Measurements from ENCODE around the gene KPNA3. TPM values are rescaled to one million over a fixed set of nuclear protein-coding genes. Genes with fewer than 3 reads are reported as not detected.

Gene KPNA3
- total RNA-seq, 1 donor from 2014 or later, result 56.3 TPM

- DNase-seq (ENCODE audit: low spot score, unreplicated experiment), result no peak
- Mint-ChIP-seq H3K4me3 (ENCODE audit: low read depth) (no peak overlapping the region), H3K27ac (no peak overlapping the region), H3K4me1 (ENCODE audit: low read depth) (peaks cover 1% of the 10 kb centered on the region), H3K36me3 (ENCODE audit: insufficient read depth) (peaks cover 4% of the 10 kb centered on the region), H3K9me3 (ENCODE audit: low read depth) (no peaks in the 10 kb centered on the region), H3K27me3 (no peaks in the 10 kb centered on the region)
- TF ChIP-seq CTCF (IDR thresholded peaks at IDR 0.05; ENCODE audit: unreplicated experiment), result no peak
Observed at GRCh38 chr13:49657241-49657641, 135.2 kb downstream of the KPNA3 start.

- Mint-ChIP-seq H3K9me3 (ENCODE audit: low read depth) (no peaks in the 10 kb centered on the region), H3K4me1 (ENCODE audit: low read depth) (peaks cover 1% of the 10 kb centered on the region), H3K27me3 (no peaks in the 10 kb centered on the region), H3K27ac (no peak overlapping the region), H3K4me3 (ENCODE audit: low read depth) (no peak overlapping the region), H3K36me3 (ENCODE audit: insufficient read depth) (peaks cover 4% of the 10 kb centered on the region)
- no peak for DNase-seq (ENCODE audit: low spot score, unreplicated experiment)
- no peak for TF ChIP-seq CTCF (IDR thresholded peaks at IDR 0.05; ENCODE audit: unreplicated experiment)
Observed at GRCh38 chr13:49655906-49656305, 136.6 kb downstream of the KPNA3 start.

DNA sequence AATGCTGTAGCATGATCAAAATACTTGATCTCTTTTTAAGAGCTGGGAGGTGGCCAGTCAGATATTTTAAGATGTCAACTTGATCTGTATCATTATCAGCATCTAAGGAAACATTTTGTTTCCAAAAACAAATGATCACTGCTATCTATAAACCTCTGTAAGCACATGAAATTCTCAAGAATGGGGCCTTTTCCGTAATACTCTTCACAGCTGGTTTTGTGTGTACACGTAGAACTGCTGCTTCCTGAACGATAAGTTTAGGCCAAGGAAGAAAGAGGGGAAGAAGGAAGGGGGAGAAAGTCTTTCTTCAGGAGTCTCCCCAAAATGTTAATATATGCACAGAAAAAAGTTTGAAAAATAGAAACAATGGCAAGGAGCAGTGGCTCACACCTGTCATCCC lies 138.5 kb downstream of the KPNA3 start:
- TF ChIP-seq CTCF (IDR thresholded peaks at IDR 0.05; ENCODE audit: unreplicated experiment), result no peak
- peaks cover 3% of the 10 kb centered on the region for H3K36me3 Mint-ChIP-seq (ENCODE audit: insufficient read depth)
- no peaks in the 10 kb centered on the region for H3K9me3 Mint-ChIP-seq (ENCODE audit: low read depth)
- no peak overlapping the region for H3K4me3 Mint-ChIP-seq (ENCODE audit: low read depth)
- DNase-seq (ENCODE audit: low spot score, unreplicated experiment), result no peak
- no peaks in the 10 kb centered on the region for H3K4me1 Mint-ChIP-seq (ENCODE audit: low read depth)
- no peak overlapping the region for H3K27ac Mint-ChIP-seq
- H3K27me3 Mint-ChIP-seq, result no peaks in the 10 kb centered on the region

- no peak overlapping the region for H3K4me3 Mint-ChIP-seq (ENCODE audit: low read depth)
Observed at GRCh38 chr13:49653478-49653877, 139.0 kb downstream of the KPNA3 start.

DNA sequence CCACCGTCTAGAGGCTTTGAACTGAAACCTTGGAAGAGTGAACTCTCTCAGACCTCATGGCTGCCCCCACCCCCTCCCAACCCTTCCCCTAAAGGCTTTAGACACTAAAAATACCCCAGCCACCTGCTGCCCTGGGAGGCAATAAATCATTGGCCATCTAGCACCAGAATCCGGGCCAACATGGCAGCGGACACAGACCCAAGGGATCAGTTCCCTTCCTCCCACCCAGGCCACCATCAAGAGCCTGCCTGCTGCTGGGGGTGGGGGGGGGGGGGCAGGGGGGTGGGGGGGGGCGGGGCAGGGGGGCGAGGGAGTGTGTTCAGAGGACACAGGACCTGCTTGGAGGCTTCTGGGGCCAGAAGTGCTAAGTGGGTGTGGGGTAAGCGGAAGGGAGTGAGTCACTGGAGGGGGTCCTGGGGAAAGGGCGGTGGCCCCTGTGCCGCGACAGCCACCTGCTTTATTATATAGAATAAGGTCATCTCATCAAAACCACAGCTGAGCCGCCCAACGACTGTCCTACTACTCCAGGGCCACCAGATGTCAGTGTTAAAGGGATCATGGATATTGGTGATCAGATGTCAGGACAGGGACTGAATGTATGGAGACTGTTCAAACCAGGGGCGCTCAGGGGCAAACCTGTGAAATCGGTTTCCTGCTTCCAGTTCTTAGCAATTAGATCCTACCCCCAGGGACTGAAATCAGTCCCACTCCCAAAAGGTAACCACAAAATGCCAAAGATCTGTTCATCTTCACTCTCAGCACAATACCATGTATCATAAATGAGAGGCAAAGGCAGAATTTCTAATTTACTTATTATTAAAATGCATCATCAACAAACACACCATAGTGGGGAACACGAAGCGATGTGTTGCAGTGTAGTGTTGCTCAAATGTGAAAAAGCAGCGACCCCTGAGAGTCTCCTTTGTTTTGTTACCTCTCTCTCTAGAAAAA lies 139.9 kb downstream of the KPNA3 start:
- TF ChIP-seq CTCF (IDR thresholded peaks at IDR 0.05; ENCODE audit: unreplicated experiment), result peak; percentile 63
- Mint-ChIP-seq H3K36me3 (ENCODE audit: insufficient read depth) (no peaks in the 10 kb centered on the region), H3K27me3 (no peaks in the 10 kb centered on the region), H3K27ac (no peak overlapping the region), H3K9me3 (ENCODE audit: low read depth) (no peaks in the 10 kb centered on the region), H3K4me1 (ENCODE audit: low read depth) (no peaks in the 10 kb centered on the region), H3K4me3 (ENCODE audit: low read depth) (no peak overlapping the region)
- no peak for DNase-seq (ENCODE audit: low spot score, unreplicated experiment)

More at GRCh38 chr13:49653478-49653877, 139.0 kb downstream of the KPNA3 start:
- peaks cover 3% of the 10 kb centered on the region for H3K36me3 Mint-ChIP-seq (ENCODE audit: insufficient read depth)
- no peaks in the 10 kb centered on the region for H3K27me3 Mint-ChIP-seq
- no peak overlapping the region for H3K27ac Mint-ChIP-seq
- H3K4me1 Mint-ChIP-seq (ENCODE audit: low read depth), result no peaks in the 10 kb centered on the region
- no peaks in the 10 kb centered on the region for H3K9me3 Mint-ChIP-seq (ENCODE audit: low read depth)
- DNase-seq (ENCODE audit: low spot score, unreplicated experiment), result no peak
- TF ChIP-seq CTCF (IDR thresholded peaks at IDR 0.05; ENCODE audit: unreplicated experiment), result no peak

All from progenitor cell of endocrine pancreas (in vitro differentiated cells).